B cell (primary cell): ENCODE data around the gene ADAMTS18. TPM values are rescaled to one million over a fixed set of nuclear protein-coding genes. Genes with fewer than 3 reads are reported as not detected.

Experiments used
- ATAC-seq: fragments of 200-7000 bp; cut with Tn5 transposase; one replicate; pipeline ENCODE4 v1.10.0; 2021; ENCODE audit warnings: low read depth, mild to moderate bottlenecking, moderate number of reproducible peaks, moderate library complexity
- CTCF ChIA-PET: fragments of 350-600 bp; sonication (Branson Sonifier 250); formaldehyde crosslinking; loops from one replicate; lab custom pipeline; 2021; ENCODE audit warnings: antibody characterized with exemption, inconsistent platforms; lab: Charles Lee
- POLR2A ChIA-PET: fragments of 350-600 bp; sonication (Branson Sonifier 250); formaldehyde crosslinking; loops from one replicate; lab custom pipeline; 2021; ENCODE audit warnings: antibody characterized with exemption; lab: Charles Lee
- DNase-seq: peaks from one replicate; pipeline ENCODE4 v3.0.0; 2013
- H2AFZ ChIP-seq: 2 replicates; pipeline ENCODE4 v1.6.1; 2012; ENCODE audit warnings: mild to moderate bottlenecking, low read depth, low read length; ENCODE audit not compliant: insufficient read depth, poor library complexity, severe bottlenecking
- H3K27ac ChIP-seq, 2 donors: 1 replicate in 1 of 2; 2 replicates in 1 of 2; pipeline ENCODE4 v1.5.1; 2012 to 2013; ENCODE audit warnings: low read length in 2 of 2, mild to moderate bottlenecking in 2 of 2, moderate library complexity in 1 of 2
- H3K27me3 ChIP-seq, 4 experiments: fragments of 200-600 bp in 1 of 4; sonication (generic) in 1 of 4; replicated peaks in 1 of 4; 1 replicate in 2 of 4; 2 replicates in 2 of 4; pipeline versions ENCODE4 v1.6.1 to v1.7.0; 2013 to 2016; ENCODE audit warnings: low read length in 3 of 4, mild to moderate bottlenecking in 2 of 4, mixed read lengths in 1 of 4, moderate library complexity in 1 of 4; ENCODE audit not compliant: insufficient read depth in 4 of 4, control insufficient read depth in 3 of 4; ENCODE audit errors: control extremely low read depth in 1 of 4
- H3K36me3 ChIP-seq, 2 experiments: replicated peaks in 1 of 2; 1 replicate in 1 of 2; 2 replicates in 1 of 2; pipeline versions ENCODE4 v1.6.1 to v1.7.1; 2013; ENCODE audit warnings: low read length in 1 of 2; ENCODE audit not compliant: insufficient read depth in 2 of 2, control insufficient read depth in 1 of 2; ENCODE audit errors: control extremely low read depth in 1 of 2, extremely low read depth in 1 of 2
- H3K4me1 ChIP-seq, 2 donors: fragments of 200-600 bp in 1 of 2; sonication (generic) in 1 of 2; 1 replicate in 1 of 2; 2 replicates in 1 of 2; pipeline versions ENCODE4 v1.5.1 to v1.6.1; 2013 to 2017; ENCODE audit warnings: low read length in 2 of 2; ENCODE audit not compliant: control insufficient read depth in 2 of 2, insufficient read depth in 2 of 2
- H3K4me2 ChIP-seq: replicated peaks from 2 replicates; pipeline ENCODE3; 2012; ENCODE audit warnings: mild to moderate bottlenecking, low read depth, low read length; ENCODE audit not compliant: poor library complexity, severe bottlenecking
- H3K4me3 ChIP-seq, 5 experiments: fragments of 200-600 bp in 1 of 5; sonication (generic) in 1 of 5; 1 replicate in 3 of 5; 2 replicates in 2 of 5; pipeline versions ENCODE4 v1.5.1 to v1.7.0; 2011 to 2016; ENCODE audit warnings: low read length in 4 of 5, mild to moderate bottlenecking in 4 of 5, low read depth in 2 of 5, control low read depth in 1 of 5, moderate library complexity in 1 of 5; ENCODE audit not compliant: insufficient read depth in 1 of 5; ENCODE audit errors: control extremely low read depth in 1 of 5, extremely low read depth in 1 of 5
- H3K79me2 ChIP-seq: fragments of 200-600 bp; sonication (generic); one replicate; pipeline ENCODE4 v1.6.0; 2016; ENCODE audit warnings: low read length; ENCODE audit not compliant: control insufficient read depth, insufficient read depth
- H3K9ac ChIP-seq: fragments of 200-600 bp; sonication (generic); 2 replicates; pipeline ENCODE4 v1.6.1; 2017; ENCODE audit warnings: mild to moderate bottlenecking, low read length, moderate library complexity
- H3K9me3 ChIP-seq, 3 donors: one replicate each; pipeline versions ENCODE4 v1.6.1 to v1.7.1; 2013; ENCODE audit warnings: low read length in 2 of 3; ENCODE audit not compliant: control insufficient read depth in 2 of 3, insufficient read depth in 1 of 3; ENCODE audit errors: control extremely low read depth in 1 of 3
- H4K20me1 ChIP-seq: 2 replicates; pipeline ENCODE4 v1.6.0; 2012; ENCODE audit warnings: mild to moderate bottlenecking, low read length; ENCODE audit not compliant: insufficient read depth, control insufficient read depth, poor library complexity, severe bottlenecking
- H3K27ac Mint-ChIP-seq: one replicate; pipeline ENCODE4 v1.8.0; 2021; ENCODE audit warnings: mixed read lengths
- H3K27me3 Mint-ChIP-seq: one replicate; pipeline ENCODE4 v1.8.0; 2021; ENCODE audit warnings: mixed read lengths
- H3K4me1 Mint-ChIP-seq: one replicate; pipeline ENCODE4 v1.8.0; 2021; ENCODE audit warnings: mixed read lengths
- H3K4me3 Mint-ChIP-seq: one replicate; pipeline ENCODE4 v1.8.0; 2021; ENCODE audit warnings: mixed read lengths
- H3K9me3 Mint-ChIP-seq: one replicate; pipeline ENCODE4 v1.8.0; 2022; ENCODE audit warnings: mixed read lengths; ENCODE audit not compliant: insufficient read depth
- EZH2 ChIP-seq: IDR thresholded peaks from 2 replicates; pipeline ENCODE4 v1.6.1; 2012; ENCODE audit warnings: borderline replicate concordance, low read depth, mild to moderate bottlenecking, moderate library complexity, low read length; ENCODE audit not compliant: insufficient read depth, poor library complexity, severe bottlenecking
- WGBS: methylation state at CpG from one replicate; pipeline ENCODE4 v1.1.5; 2013; ENCODE audit warnings: missing lambda C conversion rate; ENCODE audit not compliant: insufficient coverage; 5-methylcytosine and 5-hydroxymethylcytosine counted together
- intact Hi-C: fragments of 100-400 bp; cut with micrococcal nuclease; formaldehyde crosslinking; loops from one replicate; pipeline ENCODE4 v1.10.0; 2022
- polyA plus RNA-seq: library from polyadenylated mRNA; depleted of rRNA; stranded (reverse); fragments of >200 nt; gene quantifications from 2 replicates; pipeline ENCODE4 v1.2.3, GENCODE V29; 2012
- total RNA-seq, 2 donors: library from RNA; stranded (reverse); fragments of 120-200 nt in 1 of 2; gene quantifications; 1 replicate in 1 of 2; 2 replicates in 1 of 2; pipeline versions ENCODE4 v1.2.3 to v1.2.4, GENCODE V29; 2013 to 2022
- TF ChIP-seq, protein P1 (sequence below): fragments of 200-600 bp; IDR thresholded peaks from one replicate; pipeline ENCODE4 v1.8.0; 2022; ENCODE audit warnings: antibody characterized with exemption, mild to moderate bottlenecking

The ADAMTS18 gene
- total and polyA plus RNA-seq, 2 donors (not counting 1 experiment from before 2014, with no cell fraction given) = not detected

DNA sequence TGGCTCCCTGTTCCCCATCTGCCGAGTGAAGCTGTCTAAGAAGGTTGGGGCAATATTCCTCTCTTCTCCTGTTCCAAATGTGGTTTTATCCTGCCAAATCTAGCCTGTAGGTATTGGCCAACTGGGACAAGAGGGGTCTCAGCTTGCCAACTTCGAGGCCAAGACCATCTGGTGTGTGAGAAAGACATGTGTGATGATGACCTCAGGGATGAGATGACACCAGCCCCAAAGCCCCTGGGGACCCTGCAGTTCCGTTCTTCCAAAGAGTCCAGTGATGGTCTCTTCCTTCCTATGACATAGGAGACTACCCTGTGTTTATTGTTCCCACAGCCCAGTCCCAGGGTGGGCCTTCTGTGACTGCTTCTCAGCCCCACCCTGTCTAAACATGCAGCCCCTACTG is 34.8 kb upstream of the ADAMTS18 start:
- H3K4me1 ChIP-seq = no peaks in the 10 kb centered on the region
- H3K79me2 ChIP-seq = no peaks in the 10 kb centered on the region
- no peak overlapping the region for H3K9ac ChIP-seq
- Mint-ChIP-seq H3K27me3 (no peaks in the 10 kb centered on the region), H3K9me3 (no peaks in the 10 kb centered on the region), H3K4me1 (no peaks in the 10 kb centered on the region), H3K4me3 (no peak overlapping the region), H3K27ac (no peak overlapping the region)
- no peaks in the 10 kb centered on the region for H3K9me3 ChIP-seq
- no peak for ATAC-seq
- no peak overlapping the region for H3K4me2 ChIP-seq
- DNase-seq = no peak
- no peaks in the 10 kb centered on the region for H3K36me3 ChIP-seq
- POLR2A ChIA-PET = no interaction called here
- H2AFZ ChIP-seq = no peak overlapping the region
- intact Hi-C loops = no loop called here
- H3K27ac ChIP-seq = no peak overlapping the region
- peaks cover 0 to 3% (median 0%) of the 10 kb centered on the region in 4 experiments for H3K27me3 ChIP-seq
- H3K4me3 ChIP-seq = no peak overlapping the region
- CTCF ChIA-PET = no interaction called here
- 43% methylated on average over 1 of the region's 3 CpGs for WGBS
- no peak for TF ChIP-seq EZH2
- TF ChIP-seq, protein P1, sequence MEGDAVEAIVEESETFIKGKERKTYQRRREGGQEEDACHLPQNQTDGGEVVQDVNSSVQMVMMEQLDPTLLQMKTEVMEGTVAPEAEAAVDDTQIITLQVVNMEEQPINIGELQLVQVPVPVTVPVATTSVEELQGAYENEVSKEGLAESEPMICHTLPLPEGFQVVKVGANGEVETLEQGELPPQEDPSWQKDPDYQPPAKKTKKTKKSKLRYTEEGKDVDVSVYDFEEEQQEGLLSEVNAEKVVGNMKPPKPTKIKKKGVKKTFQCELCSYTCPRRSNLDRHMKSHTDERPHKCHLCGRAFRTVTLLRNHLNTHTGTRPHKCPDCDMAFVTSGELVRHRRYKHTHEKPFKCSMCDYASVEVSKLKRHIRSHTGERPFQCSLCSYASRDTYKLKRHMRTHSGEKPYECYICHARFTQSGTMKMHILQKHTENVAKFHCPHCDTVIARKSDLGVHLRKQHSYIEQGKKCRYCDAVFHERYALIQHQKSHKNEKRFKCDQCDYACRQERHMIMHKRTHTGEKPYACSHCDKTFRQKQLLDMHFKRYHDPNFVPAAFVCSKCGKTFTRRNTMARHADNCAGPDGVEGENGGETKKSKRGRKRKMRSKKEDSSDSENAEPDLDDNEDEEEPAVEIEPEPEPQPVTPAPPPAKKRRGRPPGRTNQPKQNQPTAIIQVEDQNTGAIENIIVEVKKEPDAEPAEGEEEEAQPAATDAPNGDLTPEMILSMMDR = no peak
- no peaks in the 10 kb centered on the region for H4K20me1 ChIP-seq

DNA sequence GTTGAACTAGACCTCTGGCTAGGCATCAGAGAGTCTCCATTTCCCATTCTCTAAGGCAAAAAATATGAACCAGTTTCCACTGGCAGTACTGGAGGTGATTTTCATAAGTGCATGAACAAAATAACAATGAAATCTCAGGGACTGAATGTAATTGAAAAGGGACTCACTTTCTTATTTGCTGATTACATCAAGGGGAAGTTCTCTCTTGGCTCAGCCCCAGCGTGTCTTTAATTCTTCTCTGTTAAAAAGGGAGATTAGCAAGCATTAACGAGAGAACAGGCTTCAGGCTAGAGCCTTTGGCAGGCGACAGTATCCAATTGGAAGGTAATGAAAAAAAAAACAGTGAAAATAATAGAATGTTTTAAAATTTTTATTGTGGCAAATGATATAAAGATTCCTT is 34.0 kb upstream of the ADAMTS18 start:
- Histone ChIP-seq H3K79me2 (no peaks in the 10 kb centered on the region), H3K4me3 (no peak overlapping the region), H3K27ac (no peak overlapping the region), H3K9me3 (no peaks in the 10 kb centered on the region), H3K4me1 (no peaks in the 10 kb centered on the region), H4K20me1 (no peaks in the 10 kb centered on the region), H2AFZ (no peak overlapping the region), H3K9ac (no peak overlapping the region), H3K36me3 (no peaks in the 10 kb centered on the region), H3K4me2 (no peak overlapping the region), H3K27me3 (peaks cover 0 to 3% (median 0%) of the 10 kb centered on the region in 4 experiments)
- no peak for TF ChIP-seq EZH2
- TF ChIP-seq, protein P1 = no peak
- Mint-ChIP-seq H3K9me3 (peaks cover 2% of the 10 kb centered on the region), H3K27ac (no peak overlapping the region), H3K4me3 (no peak overlapping the region), H3K4me1 (no peaks in the 10 kb centered on the region), H3K27me3 (no peaks in the 10 kb centered on the region)
- ATAC-seq (no peak), DNase-seq (no peak)
- intact Hi-C loops = no loop called here
- ChIA-PET CTCF (no interaction called here), POLR2A (no interaction called here)
- no CpG with 5 or more reads among the region's 3 CpGs for WGBS
